ENCODE results near the gene PPP2R2D. TPM values are rescaled to one million over a fixed set of nuclear protein-coding genes. Genes with fewer than 3 reads are reported as not detected.

Gene PPP2R2D
- total RNA-seq, 1 experiment from 2014 or later = 40.3 TPM

- ChIA-PET CTCF (no interaction called here), POLR2A (ENCODE audit: unreplicated experiment) (no interaction called here)
- intact Hi-C loops (cut with micrococcal nuclease) = loop anchor here (2.0 kb wide), 1 partner anchor 15 kb away; no protein-coding TSS in a partner anchor
- Histone ChIP-seq H3K4me1 (ENCODE audit: insufficient read depth, low read length) (peaks cover 33% of the 10 kb centered on the region), H3K27ac (ENCODE audit: low read length) (no peak overlapping the region), H3K9ac (ENCODE audit: low read length) (no peak overlapping the region), H2AFZ (ENCODE audit: low read length) (no peak overlapping the region), H3K79me2 (ENCODE audit: low read length) (peaks cover 99% of the 10 kb centered on the region), H3F3A (ENCODE audit: low read length, unreplicated experiment) (no peaks in the 10 kb centered on the region), H3K27me3 (ENCODE audit: low read length) (no peaks in the 10 kb centered on the region), H3K4me2 (ENCODE audit: low read length) (no peak overlapping the region), H3K4me3 (ENCODE audit: low read length) (no peak overlapping the region), H4K20me1 (ENCODE audit: low read length) (peaks cover 62% of the 10 kb centered on the region), H3K9me2 (replicated peaks; ENCODE audit: low read length) (no peaks in the 10 kb centered on the region), H3K9me3 (ENCODE audit: low read length) (no peaks in the 10 kb centered on the region), H3K36me3 (ENCODE audit: low read depth, low read length) (peaks cover 16% of the 10 kb centered on the region; the same call in 1 of the 2 replicates)
- no peak for TF ChIP-seq CTCF (conservative IDR thresholded peaks at IDR 0.05; ENCODE audit: low read depth, low read length)
- no peak for TF ChIP-seq EZH2 (IDR thresholded peaks at IDR 0.05; ENCODE audit: low read length, unreplicated experiment)
- TF ChIP-seq EZH2phosphoT487 (IDR thresholded peaks at IDR 0.05; ENCODE audit: borderline replicate concordance, low read length) = no peak
- BruUV-seq (replicated peaks) = no TSS peak
- no peak for DNase-seq
- ATAC-seq = no peak
Measured at GRCh38 chr10:131909929-131910328, 9.1 kb downstream of the PPP2R2D start.

DNA sequence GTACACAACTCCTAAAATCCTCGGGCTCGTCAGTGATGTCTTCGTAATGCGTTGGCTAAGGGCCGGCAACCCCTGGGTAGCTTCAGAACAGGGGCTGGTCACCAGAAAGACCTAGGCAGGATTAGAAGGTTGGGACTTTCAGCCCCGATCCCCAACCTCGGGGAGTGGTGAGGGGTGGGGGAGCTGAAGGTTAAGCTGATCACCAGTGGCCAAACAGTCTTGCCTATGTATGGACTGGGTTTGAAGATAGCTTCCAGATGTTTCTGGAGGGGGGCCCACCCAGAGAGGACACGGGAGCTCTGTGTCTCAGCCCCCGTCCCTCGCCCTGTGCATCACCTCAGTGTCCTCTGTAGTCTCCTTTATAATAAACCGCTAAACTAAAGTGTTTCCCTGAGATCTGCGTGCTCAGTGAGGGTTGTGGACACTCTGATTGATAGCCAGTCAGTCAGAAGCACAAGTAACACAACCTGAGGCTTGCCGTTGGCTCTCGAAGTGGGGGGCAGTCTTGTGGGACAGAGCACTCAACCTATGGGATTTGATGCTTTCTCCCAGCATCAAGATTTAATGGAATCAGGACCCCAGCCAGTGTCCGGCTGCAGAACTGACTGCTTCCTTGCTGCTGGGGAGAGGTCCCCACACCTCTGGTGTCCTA is 10.0 kb downstream of the PPP2R2D start:
- DNase-seq = no peak
- no peak for ATAC-seq
- no peak overlapping the region for H3K4me3 ChIP-seq (ENCODE audit: low read length)
- H3K79me2 ChIP-seq (ENCODE audit: low read length) = peaks cover 99% of the 10 kb centered on the region
- H3F3A ChIP-seq (ENCODE audit: low read length, unreplicated experiment) = no peaks in the 10 kb centered on the region
- intact Hi-C loops (cut with micrococcal nuclease) = no loop called here
- peaks cover 16% of the 10 kb centered on the region; the same call in 1 of the 2 replicates for H3K36me3 ChIP-seq (ENCODE audit: low read depth, low read length)
- CTCF ChIA-PET = no interaction called here
- H4K20me1 ChIP-seq (ENCODE audit: low read length) = peaks cover 53% of the 10 kb centered on the region
- H3K4me1 ChIP-seq (ENCODE audit: insufficient read depth, low read length) = peaks cover 28% of the 10 kb centered on the region
- POLR2A ChIA-PET (ENCODE audit: unreplicated experiment) = no interaction called here
- no peak overlapping the region for H3K9ac ChIP-seq (ENCODE audit: low read length)
- no peak for TF ChIP-seq EZH2phosphoT487 (IDR thresholded peaks at IDR 0.05; ENCODE audit: borderline replicate concordance, low read length)
- no peak for TF ChIP-seq CTCF (conservative IDR thresholded peaks at IDR 0.05; ENCODE audit: low read depth, low read length)
- no peak for TF ChIP-seq EZH2 (IDR thresholded peaks at IDR 0.05; ENCODE audit: low read length, unreplicated experiment)
- H3K4me2 ChIP-seq (ENCODE audit: low read length) = no peak overlapping the region
- no peaks in the 10 kb centered on the region for H3K27me3 ChIP-seq (ENCODE audit: low read length)
- no TSS peak for BruUV-seq (replicated peaks)
- H3K9me3 ChIP-seq (ENCODE audit: low read length) = no peaks in the 10 kb centered on the region
- no peak overlapping the region for H2AFZ ChIP-seq (ENCODE audit: low read length)
- no peaks in the 10 kb centered on the region for H3K9me2 ChIP-seq (replicated peaks; ENCODE audit: low read length)
- no peak overlapping the region for H3K27ac ChIP-seq (ENCODE audit: low read length)

- Histone ChIP-seq H3F3A (ENCODE audit: low read length, unreplicated experiment) (no peaks in the 10 kb centered on the region), H3K9ac (ENCODE audit: low read length) (no peak overlapping the region), H3K4me3 (ENCODE audit: low read length) (no peak overlapping the region), H3K4me2 (ENCODE audit: low read length) (no peak overlapping the region), H2AFZ (ENCODE audit: low read length) (no peak overlapping the region), H4K20me1 (ENCODE audit: low read length) (peaks cover 48% of the 10 kb centered on the region), H3K36me3 (ENCODE audit: low read depth, low read length) (peaks cover 16% of the 10 kb centered on the region; the same call in 1 of the 2 replicates), H3K4me1 (ENCODE audit: insufficient read depth, low read length) (peaks cover 28% of the 10 kb centered on the region), H3K9me2 (replicated peaks; ENCODE audit: low read length) (no peaks in the 10 kb centered on the region), H3K27me3 (ENCODE audit: low read length) (no peaks in the 10 kb centered on the region), H3K27ac (ENCODE audit: low read length) (no peak overlapping the region), H3K9me3 (ENCODE audit: low read length) (no peaks in the 10 kb centered on the region), H3K79me2 (ENCODE audit: low read length) (peaks cover 99% of the 10 kb centered on the region)
- no TSS peak for BruUV-seq (replicated peaks)
- TF ChIP-seq EZH2phosphoT487 (IDR thresholded peaks at IDR 0.05; ENCODE audit: borderline replicate concordance, low read length) (no peak), EZH2 (IDR thresholded peaks at IDR 0.05; ENCODE audit: low read length, unreplicated experiment) (no peak)
- CTCF ChIA-PET = no interaction called here
- POLR2A ChIA-PET (ENCODE audit: unreplicated experiment) = no interaction called here
- ATAC-seq (no peak), DNase-seq (no peak)
- intact Hi-C loops (cut with micrococcal nuclease) = no loop called here
Measured at GRCh38 chr10:131911451-131911850, 10.6 kb downstream of the PPP2R2D start.

All from PC-3 (cell line).